Measurements from ENCODE around the gene ADD1. TPM values are rescaled to one million over a fixed set of nuclear protein-coding genes. Genes with fewer than 3 reads are reported as not detected.

ADD1 gene
- total and polyA plus RNA-seq, 12 donors = 163 to 448 (median 214) TPM

DNA sequence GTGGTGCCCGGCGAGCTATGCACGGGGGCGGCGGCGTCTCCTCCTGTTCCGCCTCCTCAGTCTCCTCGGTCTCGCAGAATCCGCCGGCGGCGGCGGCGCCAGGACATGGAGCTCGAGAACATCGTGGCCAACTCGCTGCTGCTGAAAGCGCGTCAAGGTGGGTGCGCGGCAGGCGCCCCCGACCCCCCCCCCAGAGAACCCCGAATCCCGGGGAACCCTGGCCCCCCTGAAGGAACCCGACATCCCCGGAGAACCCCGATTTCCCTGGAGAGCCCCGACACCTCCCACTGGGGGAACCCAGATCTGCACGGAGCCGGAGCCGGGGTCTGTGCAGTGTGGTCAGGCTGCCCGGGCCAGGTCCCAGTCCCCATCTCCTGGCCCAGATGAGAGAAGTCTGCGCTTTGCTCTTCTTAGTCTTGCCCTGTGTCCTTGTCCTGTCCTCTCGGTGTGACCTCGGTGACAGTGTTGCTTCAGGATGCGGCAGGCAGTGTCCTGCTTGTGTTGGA lies 120.4 kb downstream of the ADD1 start:
- Histone ChIP-seq H3K4me3 (peak overlapping the region; percentile 77 to 99 (median 97)), H3K27ac (peak overlapping the region; percentile 66 to 95 (median 92)), H3K36me3 (peaks cover 0 to 13% (median 0%) of the 10 kb centered on the region in 9 donors), H3K4me1 (peaks cover 9 to 33% (median 25%) of the 10 kb centered on the region in 9 donors), H3K9me3 (no peaks in the 10 kb centered on the region), H3K27me3 (no peaks in the 10 kb centered on the region)
- WGBS, 2 donors = 0 to 1% methylated on average over 38 of the region's 38 CpGs
- ATAC-seq (peak in 7 of 8 donors; percentile 25 to 58 (median 41)), DNase-seq (peak in 1 of 2 donors; percentile 61)
- TF ChIP-seq, protein P1, sequence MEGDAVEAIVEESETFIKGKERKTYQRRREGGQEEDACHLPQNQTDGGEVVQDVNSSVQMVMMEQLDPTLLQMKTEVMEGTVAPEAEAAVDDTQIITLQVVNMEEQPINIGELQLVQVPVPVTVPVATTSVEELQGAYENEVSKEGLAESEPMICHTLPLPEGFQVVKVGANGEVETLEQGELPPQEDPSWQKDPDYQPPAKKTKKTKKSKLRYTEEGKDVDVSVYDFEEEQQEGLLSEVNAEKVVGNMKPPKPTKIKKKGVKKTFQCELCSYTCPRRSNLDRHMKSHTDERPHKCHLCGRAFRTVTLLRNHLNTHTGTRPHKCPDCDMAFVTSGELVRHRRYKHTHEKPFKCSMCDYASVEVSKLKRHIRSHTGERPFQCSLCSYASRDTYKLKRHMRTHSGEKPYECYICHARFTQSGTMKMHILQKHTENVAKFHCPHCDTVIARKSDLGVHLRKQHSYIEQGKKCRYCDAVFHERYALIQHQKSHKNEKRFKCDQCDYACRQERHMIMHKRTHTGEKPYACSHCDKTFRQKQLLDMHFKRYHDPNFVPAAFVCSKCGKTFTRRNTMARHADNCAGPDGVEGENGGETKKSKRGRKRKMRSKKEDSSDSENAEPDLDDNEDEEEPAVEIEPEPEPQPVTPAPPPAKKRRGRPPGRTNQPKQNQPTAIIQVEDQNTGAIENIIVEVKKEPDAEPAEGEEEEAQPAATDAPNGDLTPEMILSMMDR (IDR thresholded peaks at IDR 0.05) = no peak
- intact Hi-C loops (cut with DNase I) = loop anchor here in 3 of 10 donors (2.0 to 10.0 kb wide), 4 partner anchors 71 to 549 kb away; partner anchors contain the start of genes CFAP99 (in 1 of the 3), TNIP2 (in 1 of the 3) and ZFYVE28 (in 1 of the 3)

DNA sequence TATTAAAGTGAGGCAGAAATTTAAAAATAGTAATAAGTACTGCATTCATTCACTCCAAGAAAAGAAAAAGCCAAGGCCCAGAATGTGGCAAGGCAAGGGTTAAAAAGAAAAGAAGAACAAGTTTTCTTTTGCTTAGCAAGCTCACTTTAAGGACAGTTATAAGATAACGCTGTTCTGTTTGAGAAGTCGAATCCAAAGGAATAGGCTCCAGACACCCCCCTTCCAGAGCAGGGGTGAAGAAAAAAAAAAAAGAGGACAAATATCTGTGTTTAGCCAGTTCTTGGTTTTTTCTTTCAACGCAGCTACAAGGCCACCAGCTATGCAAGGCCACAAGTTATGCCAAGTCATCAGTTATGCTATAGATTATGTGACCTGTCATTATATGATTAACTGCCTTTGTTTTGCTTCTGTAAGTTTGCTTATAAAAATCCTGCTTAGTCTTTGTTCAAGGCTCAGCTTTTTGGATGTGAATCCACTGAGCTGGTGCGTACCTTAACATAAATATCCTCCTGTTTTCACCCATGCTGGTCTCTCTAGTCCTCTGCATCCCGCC lies 121.1 kb downstream of the ADD1 start:
- H3K27ac ChIP-seq = peak overlapping the region in 7 of 10 donors; percentile 88 to 95 (median 93)
- peaks cover 9 to 33% (median 25%) of the 10 kb centered on the region in 9 donors for H3K4me1 ChIP-seq
- DNase-seq = no peak
- peak overlapping the region in 9 of 10 donors; percentile 77 to 99 (median 97) for H3K4me3 ChIP-seq
- H3K36me3 ChIP-seq = peaks cover 0 to 8% (median 0%) of the 10 kb centered on the region in 9 donors
- TF ChIP-seq, protein P1 (IDR thresholded peaks at IDR 0.05) = no peak
- WGBS, 2 donors = 53 to 59% methylated on average over 5 of the region's 5 CpGs
- intact Hi-C loops (cut with DNase I) = loop anchor here in 3 of 10 donors (5.0 to 10.0 kb wide), 4 partner anchors 70 to 550 kb away; partner anchors contain the start of genes CFAP99 (in 1 of the 3), TNIP2 (in 1 of the 3) and ZFYVE28 (in 1 of the 3)
- ATAC-seq = no peak
- no peaks in the 10 kb centered on the region for H3K9me3 ChIP-seq
- H3K27me3 ChIP-seq = no peaks in the 10 kb centered on the region

DNA sequence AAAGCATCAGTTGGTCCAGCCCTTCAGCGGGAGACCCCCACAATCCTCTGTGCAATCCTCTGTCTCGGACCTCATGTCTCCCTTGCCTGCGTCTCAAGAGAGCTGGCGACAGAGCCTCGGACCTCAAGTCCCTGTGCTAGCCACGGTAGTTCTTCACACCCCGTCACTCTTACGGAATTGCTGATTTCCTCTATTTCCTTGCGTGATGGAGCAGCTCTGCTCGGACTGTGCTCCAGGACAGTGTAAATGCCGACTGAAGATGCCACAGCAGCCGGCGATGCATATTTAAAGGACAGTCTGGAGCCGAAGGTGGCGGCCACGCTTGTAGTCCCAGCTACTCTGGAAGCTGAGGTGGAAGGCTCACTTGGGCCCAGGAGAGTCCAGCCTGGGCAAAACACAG lies 121.6 kb downstream of the ADD1 start:
- Histone ChIP-seq H3K4me1 (peaks cover 9 to 28% (median 25%) of the 10 kb centered on the region in 9 donors), H3K36me3 (peaks cover 0 to 7% (median 0%) of the 10 kb centered on the region in 9 donors), H3K27ac (no peak overlapping the region), H3K27me3 (no peaks in the 10 kb centered on the region), H3K9me3 (no peaks in the 10 kb centered on the region), H3K4me3 (no peak overlapping the region)
- 88 to 89% methylated on average over 16 of the region's 16 CpGs for WGBS, 2 donors
- no peak for ATAC-seq
- TF ChIP-seq, protein P1 (IDR thresholded peaks at IDR 0.05) = no peak
- intact Hi-C loops (cut with DNase I) = loop anchor here in 3 of 10 donors (5.0 to 10.0 kb wide), 3 partner anchors 70 to 550 kb away; partner anchors contain the start of genes CFAP99 (in 1 of the 3) and ZFYVE28 (in 1 of the 3)
- DNase-seq = no peak

DNA sequence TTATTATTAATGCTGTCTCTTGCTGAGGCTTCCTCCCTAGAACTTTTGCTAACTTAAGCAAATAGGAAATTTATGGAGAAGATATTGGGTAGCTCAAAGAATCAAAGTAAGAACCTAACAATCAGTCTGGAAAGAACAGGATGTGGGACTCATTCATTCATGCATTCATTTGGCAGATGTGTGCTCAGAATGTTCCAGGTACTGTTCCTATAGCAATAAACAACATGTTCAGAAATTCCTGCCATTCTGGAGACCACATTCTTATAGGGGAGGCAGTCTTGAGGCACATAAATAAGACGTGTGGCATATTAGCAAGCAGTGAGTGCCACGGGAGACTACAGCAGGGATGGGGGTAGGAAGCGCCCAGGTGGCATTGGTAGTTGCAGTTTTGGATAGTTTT lies 124.7 kb downstream of the ADD1 start:
- H3K27ac ChIP-seq = no peak overlapping the region
- no peak overlapping the region for H3K4me3 ChIP-seq
- no peaks in the 10 kb centered on the region for H3K9me3 ChIP-seq
- no peaks in the 10 kb centered on the region for H3K27me3 ChIP-seq
- intact Hi-C loops (cut with DNase I) = loop anchor here in 3 of 10 donors (5.0 to 10.0 kb wide), 3 partner anchors 66 to 554 kb away; partner anchors contain the start of genes CFAP99 (in 1 of the 3) and ZFYVE28 (in 1 of the 3)
- WGBS, 2 donors = 78% methylated on average over 3 of the region's 3 CpGs
- no peak for DNase-seq
- TF ChIP-seq, protein P1 (IDR thresholded peaks at IDR 0.05) = no peak
- H3K4me1 ChIP-seq = peaks cover 0 to 13% (median 9%) of the 10 kb centered on the region in 9 donors
- H3K36me3 ChIP-seq = peaks cover 0 to 10% (median 0%) of the 10 kb centered on the region in 9 donors
- no peak for ATAC-seq

Data from heart right ventricle (tissue), 16 donors.